ENCODE data around the gene ASTL. TPM values are rescaled to one million over a fixed set of nuclear protein-coding genes. Genes with fewer than 3 reads are reported as not detected.

ASTL gene
- total RNA-seq, 4 donors from 2014 or later: not detected

- DNase-seq (no peak), ATAC-seq (no peak)
- Histone ChIP-seq H3K27ac (no peak overlapping the region), H3K4me1 (no peaks in the 10 kb centered on the region), H3K36me3 (no peaks in the 10 kb centered on the region), H3K27me3 (no peaks in the 10 kb centered on the region), H3K9me3 (peaks cover 0 to 4% (median 0%) of the 10 kb centered on the region in 3 donors), H3K4me3 (no peak overlapping the region)
- intact Hi-C loops (cut with DNase I; ENCODE audit: low total_unique reads) (no loop called here), in situ Hi-C loops (cut with MboI; ENCODE audit: low sequenced_read_pairs in 4 of 4) (loop anchor here in 1 of 4 donors (25.0 kb wide), 1 partner anchor 1614 kb away; no protein-coding TSS in a partner anchor)
- TF ChIP-seq CTCF (IDR thresholded peaks at IDR 0.05 in 4 of 5, conservative IDR thresholded peaks at IDR 0.05 in 1 of 5) (no peak), POLR2A (IDR thresholded peaks at IDR 0.05) (no peak)
These were observed 65.0 kb downstream of the ASTL start for GRCh38 chr2:96073170-96073775.

Other genes with a start within 250 kb of the ASTL start
- gene ANKRD36C, start 146.7 kb downstream of the ASTL start, total RNA-seq: 1 to 10 TPM; 1.2 to 7.3 (median 1.6) TPM
- 1 to 10 TPM; 1.1 to 8.2 (median 4.9) TPM for gene GPAT2, start 103.6 kb downstream of the ASTL start, total RNA-seq
- 1 to 10 TPM; 2.4 to 5.6 (median 3.6) TPM for gene ADRA2B, start 21.9 kb downstream of the ASTL start, total RNA-seq
- 1 to 10 TPM; 1.6 to 4.0 (median 2.9) TPM for gene DUSP2, start 6.9 kb upstream of the ASTL start, total RNA-seq
- gene STARD7, start 70.3 kb upstream of the ASTL start, total RNA-seq: 100 to 1,000 TPM; 237 to 512 (median 313) TPM
- gene TMEM127, start 127.5 kb upstream of the ASTL start, total RNA-seq: 10 to 100 TPM; 27.1 to 38.8 (median 30.9) TPM
- 100 to 1,000 TPM in 1 of 4 donors, 10 to 100 TPM in 3; 73.5 to 102 (median 95.6) TPM for gene CIAO1, start 127.7 kb upstream of the ASTL start, total RNA-seq
- gene SNRNP200, start 167.0 kb upstream of the ASTL start, total RNA-seq: 10 to 100 TPM; 51.1 to 89.8 (median 67.4) TPM
- gene ITPRIPL1, start 186.8 kb upstream of the ASTL start, total RNA-seq: 1 to 10 TPM in 1 of 4 donors, under 1 TPM in 2, not detected in 1; 0.75 to 2.1 (median 0.82) TPM
- gene NCAPH, start 197.3 kb upstream of the ASTL start, total RNA-seq: 1 to 10 TPM in 1 of 4 donors, under 1 TPM in 3; 0.38 to 2.1 (median 0.54) TPM

Measured in gastrocnemius medialis (tissue), 4 donors.